ENCODE measurements around the gene VTI1A.

DNA sequence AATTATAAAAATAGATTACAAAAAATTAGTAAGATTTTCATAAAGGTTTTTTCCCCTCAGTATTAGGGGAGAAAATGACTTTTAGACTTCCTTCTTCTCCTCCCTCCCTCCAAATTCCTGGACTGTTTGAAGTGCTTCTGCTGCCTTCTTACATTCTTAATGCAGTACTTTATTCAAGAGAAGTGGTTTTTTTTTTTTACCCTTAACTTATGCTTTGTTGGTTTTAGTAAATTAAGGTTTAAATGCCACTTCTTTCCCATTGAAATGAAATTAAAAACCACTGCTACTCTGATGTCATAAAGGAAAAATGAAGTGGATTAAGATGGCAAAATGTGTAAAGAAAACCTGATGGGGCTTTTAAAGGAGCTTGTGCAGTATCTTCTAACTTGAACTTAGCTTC lies 140.7 kb downstream of the VTI1A start:
- TF ChIP-seq, protein P1, sequence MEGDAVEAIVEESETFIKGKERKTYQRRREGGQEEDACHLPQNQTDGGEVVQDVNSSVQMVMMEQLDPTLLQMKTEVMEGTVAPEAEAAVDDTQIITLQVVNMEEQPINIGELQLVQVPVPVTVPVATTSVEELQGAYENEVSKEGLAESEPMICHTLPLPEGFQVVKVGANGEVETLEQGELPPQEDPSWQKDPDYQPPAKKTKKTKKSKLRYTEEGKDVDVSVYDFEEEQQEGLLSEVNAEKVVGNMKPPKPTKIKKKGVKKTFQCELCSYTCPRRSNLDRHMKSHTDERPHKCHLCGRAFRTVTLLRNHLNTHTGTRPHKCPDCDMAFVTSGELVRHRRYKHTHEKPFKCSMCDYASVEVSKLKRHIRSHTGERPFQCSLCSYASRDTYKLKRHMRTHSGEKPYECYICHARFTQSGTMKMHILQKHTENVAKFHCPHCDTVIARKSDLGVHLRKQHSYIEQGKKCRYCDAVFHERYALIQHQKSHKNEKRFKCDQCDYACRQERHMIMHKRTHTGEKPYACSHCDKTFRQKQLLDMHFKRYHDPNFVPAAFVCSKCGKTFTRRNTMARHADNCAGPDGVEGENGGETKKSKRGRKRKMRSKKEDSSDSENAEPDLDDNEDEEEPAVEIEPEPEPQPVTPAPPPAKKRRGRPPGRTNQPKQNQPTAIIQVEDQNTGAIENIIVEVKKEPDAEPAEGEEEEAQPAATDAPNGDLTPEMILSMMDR (IDR thresholded peaks at IDR 0.05; ENCODE audit: low read depth, low read length) = no peak
- TF ChIP-seq POLR2A (IDR thresholded peaks at IDR 0.05; ENCODE audit: extremely low read depth, insufficient read length) = no peak

All from NB4 (cell line).